Measurements from ENCODE around the gene AP3S1. TPM values are rescaled to one million over a fixed set of nuclear protein-coding genes. Genes with fewer than 3 reads are reported as not detected.

The AP3S1 gene
- total and polyA plus RNA-seq, 8 donors: 6.4 to 107 (median 57.3) TPM

GRCh38 chr5:115855959-115856358, 14.2 kb downstream of the AP3S1 start:
- no peaks in the 10 kb centered on the region for H3K9me3 ChIP-seq
- 64 to 86% (median 70%) methylated on average over 1 of the region's 1 CpG for WGBS, 5 donors
- no peak overlapping the region for H3K27ac ChIP-seq
- H3K36me3 ChIP-seq: no peaks in the 10 kb centered on the region
- H3K27me3 ChIP-seq: no peaks in the 10 kb centered on the region
- peaks cover 7 to 40% (median 29%) of the 10 kb centered on the region in 4 donors for H3K4me1 ChIP-seq
- DNase-seq: no peak
- intact Hi-C loops (cut with DNase I; ENCODE audit: low total_unique reads): no loop called here
- no peak overlapping the region for H3K4me3 ChIP-seq
- TF ChIP-seq POLR2AphosphoS5 (IDR thresholded peaks at IDR 0.05): no peak
- TF ChIP-seq EP300 (IDR thresholded peaks at IDR 0.05): no peak
- no peak for TF ChIP-seq CTCF (IDR thresholded peaks at IDR 0.05)
- no peak for TF ChIP-seq POLR2A (IDR thresholded peaks at IDR 0.05)

- peak in 1 of 2 donors; percentile 10 for DNase-seq
- Histone ChIP-seq H3K4me1 (peaks cover 0 to 32% (median 26%) of the 10 kb centered on the region in 4 donors), H3K9me3 (no peaks in the 10 kb centered on the region), H3K4me3 (no peak overlapping the region), H3K36me3 (no peaks in the 10 kb centered on the region), H3K27me3 (no peaks in the 10 kb centered on the region), H3K27ac (no peak overlapping the region)
- intact Hi-C loops (cut with DNase I; ENCODE audit: low total_unique reads): no loop called here
- 31 to 70% (median 38%) methylated on average over 1 of the region's 1 CpG for WGBS, 5 donors
- TF ChIP-seq POLR2AphosphoS5 (IDR thresholded peaks at IDR 0.05) (no peak), CTCF (IDR thresholded peaks at IDR 0.05) (no peak)
These were observed 15.3 kb downstream of the AP3S1 start for GRCh38 chr5:115857057-115857479.

- Histone ChIP-seq H3K36me3 (no peaks in the 10 kb centered on the region), H3K4me1 (peaks cover 0 to 32% (median 26%) of the 10 kb centered on the region in 4 donors), H3K27me3 (no peaks in the 10 kb centered on the region), H3K9me3 (no peaks in the 10 kb centered on the region), H3K27ac (no peak overlapping the region), H3K4me3 (no peak overlapping the region)
- 25 to 37% (median 35%) methylated on average over 2 of the region's 2 CpGs for WGBS, 5 donors
- no peak for TF ChIP-seq CTCF (IDR thresholded peaks at IDR 0.05)
- no peak for TF ChIP-seq POLR2AphosphoS5 (IDR thresholded peaks at IDR 0.05)
- TF ChIP-seq POLR2A (IDR thresholded peaks at IDR 0.05): no peak
- TF ChIP-seq EP300 (IDR thresholded peaks at IDR 0.05): no peak
- intact Hi-C loops (cut with DNase I; ENCODE audit: low total_unique reads): no loop called here
- DNase-seq: no peak
These were observed 16.1 kb downstream of the AP3S1 start for GRCh38 chr5:115857626-115858349.

- intact Hi-C loops (cut with DNase I; ENCODE audit: low total_unique reads): no loop called here
- peaks cover 0 to 4% (median under 1%) of the 10 kb centered on the region in 4 donors for H3K9me3 ChIP-seq
- no peak for DNase-seq
- TF ChIP-seq POLR2AphosphoS5 (IDR thresholded peaks at IDR 0.05): no peak
- no peak for TF ChIP-seq CTCF (IDR thresholded peaks at IDR 0.05)
- TF ChIP-seq POLR2A (IDR thresholded peaks at IDR 0.05): no peak
- no peak for TF ChIP-seq EP300 (IDR thresholded peaks at IDR 0.05)
- WGBS, 5 donors: 84 to 98% (median 87%) methylated on average over 3 of the region's 3 CpGs
- no peaks in the 10 kb centered on the region for H3K27me3 ChIP-seq
- H3K4me3 ChIP-seq: no peak overlapping the region
- H3K4me1 ChIP-seq: peaks cover 0 to 32% (median 26%) of the 10 kb centered on the region in 4 donors
- no peaks in the 10 kb centered on the region for H3K36me3 ChIP-seq
- H3K27ac ChIP-seq: no peak overlapping the region
These were observed 16.7 kb downstream of the AP3S1 start for GRCh38 chr5:115858396-115858795.

All from stomach (tissue), 9 donors.